Central memory CD4-positive, alpha-beta T cell (primary cell): Measurements from ENCODE around the gene IGSF3.

ENCODE experiments used
- DNase-seq: peaks from one replicate; pipeline ENCODE4 v3.0.0; 2022
- total RNA-seq, 3 experiments: gene quantifications; one replicate each; lab custom pipeline; 2026; lab: John Stamatoyannopoulos, UW

The IGSF3 gene
- total RNA-seq: 0.16 to 19.1 (median 0.39) reads per million in 3 experiments

- no peak for DNase-seq
Measured at GRCh38 chr1:116667575-116668105, at the start of gene IGSF3. Gene IGSF3, minus strand, starts transcription at chr1:116667733. Its CDS starts 1,407 bp downstream, at chr1:116666326.

- no peak for DNase-seq
Measured at GRCh38 chr1:116717318-116717717, 49.8 kb upstream of the IGSF3 start.

GRCh38 chr1:116716391-116716790, 48.9 kb upstream of the IGSF3 start:
- no peak for DNase-seq

DNA sequence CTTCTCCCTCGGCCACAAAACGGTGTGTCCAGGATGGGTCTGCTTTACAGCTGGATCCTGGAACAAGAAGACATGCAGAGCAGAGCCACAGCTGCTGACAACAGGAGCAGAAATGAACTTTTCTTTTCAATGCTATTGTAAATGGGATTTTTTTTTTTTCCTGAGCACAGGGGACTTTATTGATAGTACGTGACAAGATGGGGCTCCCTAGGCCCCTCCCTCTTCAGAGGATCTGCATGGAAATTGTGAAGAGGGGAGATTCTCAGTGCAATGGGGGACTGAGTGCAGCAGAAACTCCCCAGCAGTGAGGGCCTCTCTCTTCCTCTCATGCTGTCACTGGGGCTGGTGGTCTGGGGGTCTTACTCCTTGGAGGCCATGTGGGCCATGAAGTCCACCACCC, 45.9 kb upstream of the IGSF3 start:
- DNase-seq: no peak

DNA sequence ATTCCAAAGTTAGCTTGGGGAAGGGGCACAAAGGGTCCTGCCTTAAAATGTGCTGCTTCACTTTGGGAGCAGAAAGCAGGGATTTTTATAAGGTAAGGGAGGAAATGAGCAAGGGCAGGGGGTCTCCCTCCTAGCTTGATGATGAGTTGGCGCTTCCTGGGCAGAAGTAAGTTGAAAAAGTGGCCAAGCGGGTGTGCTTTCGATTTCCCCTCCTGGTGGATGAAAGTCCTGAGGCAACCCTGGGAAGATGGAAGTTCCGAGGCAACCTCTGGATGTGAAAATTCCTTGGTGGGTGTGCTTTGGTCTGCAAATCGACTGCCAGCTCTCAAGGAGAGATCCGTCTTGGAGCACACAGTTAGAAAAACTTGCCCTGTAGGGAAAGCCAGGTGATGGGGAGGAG, 45.0 kb upstream of the IGSF3 start:
- no peak for DNase-seq

DNA sequence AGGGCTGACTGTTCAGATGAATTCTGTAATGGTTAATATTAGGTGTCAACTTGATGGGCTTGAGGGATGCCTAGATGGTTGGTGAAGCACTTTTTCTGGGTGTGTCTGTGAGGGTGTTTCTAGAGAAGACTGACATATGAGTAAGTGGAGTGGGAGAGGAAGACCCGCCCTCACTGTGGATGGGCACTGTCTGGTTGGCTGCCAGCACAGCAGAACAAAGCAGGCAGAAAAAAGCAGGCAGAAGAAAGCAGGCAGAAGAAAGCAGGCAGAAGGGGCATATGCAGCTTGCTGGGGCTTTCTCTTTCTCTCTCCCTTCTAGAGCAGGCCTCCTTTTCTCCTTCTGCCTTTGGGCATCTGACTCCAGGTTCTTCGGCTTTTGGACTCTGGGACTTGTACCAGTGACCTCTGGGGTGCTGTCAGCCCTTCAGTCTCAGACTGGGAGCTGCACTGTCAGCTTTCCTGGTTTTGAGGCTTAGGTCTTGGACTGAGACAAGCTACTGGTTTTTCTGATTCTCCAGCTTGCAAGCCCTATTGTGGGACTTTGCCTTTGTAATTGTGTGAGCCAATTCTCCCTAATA, 43.8 kb upstream of the IGSF3 start:
- no peak for DNase-seq

GRCh38 chr1:116710420-116711262, 43.1 kb upstream of the IGSF3 start:
- no peak for DNase-seq

DNA sequence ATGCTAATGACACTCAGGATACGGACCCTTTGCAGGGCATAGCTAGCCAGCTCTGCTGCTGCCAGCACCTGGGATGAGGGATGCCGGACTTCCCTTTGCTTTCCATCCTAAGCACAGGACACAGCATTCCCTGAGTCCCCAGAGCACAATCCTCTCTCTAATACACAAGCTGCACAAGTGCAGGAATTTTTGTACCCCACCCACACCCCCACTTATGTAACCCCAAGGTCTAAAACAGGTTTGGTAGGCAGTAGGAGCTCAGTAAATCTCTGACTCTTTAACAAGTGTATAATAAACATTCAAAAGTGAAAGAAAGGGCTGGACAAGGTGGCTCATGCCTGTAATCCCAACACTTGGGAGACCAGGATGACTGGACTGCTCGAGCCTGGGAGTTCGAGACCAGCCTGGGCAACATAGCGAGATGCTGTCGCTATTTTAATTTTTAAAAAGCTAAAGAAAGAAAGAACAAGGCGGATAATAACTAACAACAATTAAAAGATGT, 42.2 kb upstream of the IGSF3 start:
- no peak for DNase-seq

DNA sequence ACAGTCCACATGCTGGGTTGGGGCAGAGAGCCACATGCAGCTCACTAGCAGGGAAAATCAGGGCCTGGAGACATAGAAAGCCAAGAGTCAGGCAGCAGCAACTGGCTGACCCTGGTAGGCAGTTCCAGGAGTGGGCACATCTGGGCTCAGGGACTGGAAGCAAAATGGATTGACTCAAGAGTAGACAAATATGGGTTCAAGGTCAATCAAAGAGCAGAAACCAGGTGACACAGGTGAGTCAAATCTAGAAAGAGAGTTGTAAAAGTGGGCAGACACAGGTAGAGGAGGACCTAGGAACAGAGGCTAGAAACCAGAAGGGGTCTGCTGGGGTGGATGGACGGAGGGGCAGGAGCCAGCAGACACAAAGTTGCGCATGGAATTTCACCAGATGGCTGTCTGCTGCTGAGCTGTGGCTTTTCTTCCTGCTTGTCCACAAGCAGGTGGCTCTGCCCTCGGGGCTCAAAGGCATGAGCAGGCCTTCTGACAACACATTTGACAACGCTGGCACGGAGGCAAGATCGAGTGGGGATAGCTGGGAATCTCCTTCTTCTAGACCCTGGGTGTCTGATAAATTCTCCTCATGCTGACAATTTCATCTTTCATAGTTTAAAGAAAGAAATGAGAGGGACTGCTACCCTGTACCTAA, 40.8 kb upstream of the IGSF3 start:
- DNase-seq: no peak

DNA sequence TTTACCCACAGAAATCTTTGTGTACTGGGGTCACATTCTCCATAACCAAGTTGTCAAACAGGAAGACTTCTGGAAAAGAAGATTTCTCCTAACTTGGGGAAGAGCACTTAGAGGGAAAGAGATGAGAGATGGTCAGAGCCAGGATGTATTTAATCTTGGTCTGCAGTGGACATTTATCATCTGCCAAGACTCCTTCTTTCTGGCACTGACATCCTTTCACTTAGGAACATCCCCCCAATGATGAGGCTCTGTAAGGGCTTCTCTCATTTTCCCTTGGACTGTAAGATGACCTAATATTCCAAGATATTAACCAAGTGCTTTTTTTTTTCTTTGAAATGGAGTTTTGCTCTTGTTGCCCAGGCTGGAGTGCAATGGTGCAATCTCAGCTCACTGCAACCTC, 39.3 kb upstream of the IGSF3 start:
- no peak for DNase-seq

DNA sequence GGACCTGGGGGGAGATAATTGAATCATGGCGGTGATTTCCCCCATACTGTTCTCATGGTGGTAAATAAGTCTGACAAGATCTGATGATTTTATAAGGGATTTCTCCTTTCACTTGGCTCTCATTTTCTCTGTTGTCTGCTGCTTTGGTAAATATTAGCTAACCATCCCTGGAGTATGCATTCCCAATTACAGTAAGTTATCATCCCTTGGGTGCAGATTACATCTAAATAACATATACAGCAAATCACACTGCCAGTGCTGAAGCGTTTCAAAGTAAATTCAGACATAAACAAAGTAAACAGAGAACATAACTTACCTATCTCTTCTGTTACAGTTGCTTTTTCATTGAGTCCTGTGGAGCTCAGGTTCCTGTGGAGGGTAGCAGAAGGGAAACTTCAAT, 38.6 kb upstream of the IGSF3 start:
- DNase-seq: no peak

- no peak for DNase-seq
Measured at GRCh38 chr1:116704278-116704677, 36.7 kb upstream of the IGSF3 start.

DNA sequence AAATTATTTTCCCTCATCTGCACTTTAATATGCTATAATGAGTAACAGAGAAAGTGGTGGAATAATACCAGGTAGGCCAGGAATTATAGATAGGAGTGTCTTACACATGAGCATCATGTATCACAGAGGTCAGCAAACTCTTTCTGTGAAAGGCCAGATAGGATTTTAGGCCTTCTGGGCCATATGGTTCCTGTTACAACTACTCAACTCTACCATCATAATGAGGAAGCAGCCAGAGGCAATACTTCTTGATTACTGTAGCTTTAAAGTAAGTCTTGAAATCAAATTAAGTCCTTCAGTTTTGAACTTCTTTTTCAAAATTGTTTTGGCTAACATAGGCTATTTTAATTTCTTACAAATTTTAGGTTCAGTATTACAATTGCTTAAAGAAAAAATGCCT, 32.1 kb upstream of the IGSF3 start:
- no peak for DNase-seq

DNA sequence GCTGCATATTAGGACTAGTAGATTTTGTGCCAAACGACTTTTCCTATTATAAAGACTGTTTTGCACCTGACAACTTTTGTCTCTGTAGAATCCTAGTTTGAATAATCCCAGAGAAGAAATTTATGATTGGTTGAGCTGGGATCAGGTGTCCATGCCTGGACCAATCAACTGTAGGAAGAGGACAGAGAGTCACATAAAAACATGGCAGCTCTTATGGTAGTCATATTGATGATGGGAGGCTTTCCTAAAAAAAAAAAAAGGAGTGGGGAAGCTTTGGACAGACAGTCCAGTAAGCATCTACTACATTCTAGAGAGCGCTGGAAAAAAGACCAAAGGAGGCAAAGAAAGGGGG, 30.7 kb upstream of the IGSF3 start:
- DNase-seq: no peak

DNA sequence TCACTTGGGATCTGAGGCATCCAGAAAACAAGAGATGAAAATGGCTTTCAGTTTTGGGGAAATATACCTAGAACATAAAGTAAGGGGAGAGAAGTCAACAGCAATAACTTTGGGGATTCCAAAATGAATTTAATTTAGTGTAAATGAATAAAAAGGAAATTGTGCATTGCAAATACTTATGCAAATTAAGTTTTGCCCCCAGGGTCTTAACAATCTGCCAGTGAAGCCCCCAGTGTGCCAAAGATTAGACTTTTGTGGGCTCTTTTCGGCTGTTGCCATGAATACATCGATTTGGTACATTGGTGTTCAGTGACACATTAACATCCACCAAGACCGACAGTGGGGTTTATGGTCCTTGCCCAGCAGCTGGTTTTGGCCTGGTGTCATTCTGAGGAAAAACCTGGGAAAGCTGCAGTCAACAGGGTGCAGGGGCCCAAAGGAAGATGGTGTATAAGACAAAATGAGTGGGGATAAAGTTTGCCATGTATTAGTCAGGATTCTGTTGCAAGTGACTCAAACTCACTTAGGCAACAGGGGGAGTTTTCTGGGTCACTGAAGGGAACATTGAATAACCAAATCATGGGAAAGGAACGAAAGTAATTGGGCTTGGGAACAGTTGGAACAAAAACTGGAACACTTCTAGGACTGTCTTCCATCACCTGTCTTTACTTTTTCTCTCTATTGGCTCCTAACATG, 30.2 kb upstream of the IGSF3 start:
- no peak for DNase-seq

GRCh38 chr1:116694524-116694923, 27.0 kb upstream of the IGSF3 start:
- DNase-seq: no peak

DNA sequence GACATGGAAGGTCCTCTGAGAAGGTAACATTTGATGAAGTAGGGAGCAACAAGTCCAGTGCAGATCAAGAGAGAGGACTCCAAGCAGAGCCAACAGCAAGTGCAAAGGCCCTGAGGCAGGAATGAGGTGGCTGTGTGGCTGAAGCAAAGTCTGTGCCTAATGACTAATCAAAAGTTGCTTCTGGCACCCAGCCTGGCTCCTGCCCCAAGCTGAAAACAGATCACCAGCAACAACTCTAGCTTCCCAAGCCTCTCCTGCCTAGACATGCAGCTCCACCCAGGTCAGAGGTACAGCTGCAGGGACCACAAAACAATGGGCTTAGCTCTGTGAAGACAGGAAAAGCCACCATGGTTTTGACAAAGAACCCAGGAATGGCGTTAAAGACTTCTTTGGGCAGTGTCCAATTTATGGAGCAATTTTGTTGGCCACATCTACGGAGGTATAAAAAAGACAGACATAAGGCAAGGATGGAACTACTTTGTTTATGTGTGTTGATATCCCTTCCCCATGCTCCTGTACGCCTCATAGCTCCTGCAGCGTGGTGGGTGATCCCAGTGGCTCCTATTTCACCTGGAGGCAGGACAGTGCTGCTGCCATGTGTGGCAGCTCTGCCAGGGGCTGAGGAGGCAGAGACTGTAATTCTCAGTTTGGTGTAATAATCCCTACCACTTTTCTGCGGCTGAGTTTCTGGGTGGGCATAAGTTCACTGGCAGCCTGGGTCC, 26.4 kb upstream of the IGSF3 start:
- DNase-seq: no peak

DNA sequence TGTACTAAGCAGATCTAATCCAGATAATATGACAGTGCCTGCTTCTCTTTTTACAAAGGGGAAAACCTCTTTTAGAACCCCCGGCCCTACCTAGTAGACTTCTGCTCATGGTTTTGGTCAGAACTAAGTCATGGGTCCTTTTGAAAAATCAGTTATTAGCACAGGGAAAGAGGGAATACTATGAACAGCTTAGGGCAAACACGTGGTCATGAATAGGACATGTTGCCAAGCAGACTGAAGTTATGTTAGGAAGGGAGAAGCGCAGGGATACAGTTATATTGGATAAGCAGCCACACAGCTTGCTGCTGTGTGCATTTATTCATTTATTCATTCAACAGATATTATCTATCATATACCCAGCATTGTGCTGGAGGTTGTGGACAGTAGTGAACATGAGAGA, 25.3 kb upstream of the IGSF3 start:
- DNase-seq: no peak

DNA sequence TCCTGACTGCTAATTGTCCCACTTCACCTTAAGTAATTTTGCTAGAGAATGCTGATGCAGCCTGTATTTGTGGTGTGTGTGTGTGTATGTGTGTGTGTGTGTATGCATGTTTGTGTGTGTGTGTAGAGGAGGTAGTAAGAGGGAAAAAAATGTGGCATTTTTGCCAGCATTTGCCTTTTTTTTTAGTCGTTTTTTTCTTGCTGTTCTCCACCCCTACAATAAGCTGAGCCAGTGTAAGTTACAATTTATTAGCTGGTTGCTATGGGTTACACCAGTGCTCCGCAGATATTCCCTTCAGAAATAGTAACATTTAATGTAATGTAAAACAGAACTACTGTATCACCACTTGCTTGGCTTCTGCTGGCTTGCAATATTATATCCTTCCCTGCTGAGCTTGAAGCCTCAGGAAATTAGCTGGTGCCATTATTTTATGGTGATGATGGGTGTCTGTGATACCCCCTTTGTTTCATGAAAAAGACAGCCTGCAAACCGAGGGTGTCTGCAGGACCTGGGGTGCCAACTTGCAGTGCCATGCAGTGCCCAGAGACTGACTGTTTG, 23.4 kb upstream of the IGSF3 start:
- DNase-seq: no peak

DNA sequence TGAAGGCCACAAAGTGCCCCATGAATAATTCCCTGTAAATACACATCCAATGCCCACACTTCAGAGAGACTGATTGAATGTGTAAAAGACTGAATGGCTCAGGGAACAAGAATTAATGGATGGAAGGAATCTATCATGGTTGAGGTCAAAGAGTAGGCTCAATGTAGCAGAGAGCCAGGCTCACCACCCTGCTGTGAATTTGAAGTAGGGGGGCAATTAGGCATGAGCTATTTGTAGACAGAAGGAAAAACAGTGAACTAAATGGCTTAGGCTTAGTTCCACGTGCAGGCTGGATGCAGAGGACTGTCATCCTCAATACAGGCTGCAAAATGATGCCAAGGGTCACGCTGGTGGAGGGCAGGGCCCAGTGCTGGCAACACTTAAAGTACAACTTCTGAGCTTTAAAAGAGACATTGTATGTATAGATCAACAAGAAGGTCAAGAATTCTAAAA, 22.9 kb upstream of the IGSF3 start:
- no peak for DNase-seq

- DNase-seq: no peak
Measured at GRCh38 chr1:116686723-116687352, 19.3 kb upstream of the IGSF3 start.
